ENCODE results near the gene KCNMA1. TPM values are rescaled to one million over a fixed set of nuclear protein-coding genes. Genes with fewer than 3 reads are reported as not detected.

KCNMA1 gene
- total RNA-seq, 1 experiment from 2014 or later = 0.49 TPM

DNA sequence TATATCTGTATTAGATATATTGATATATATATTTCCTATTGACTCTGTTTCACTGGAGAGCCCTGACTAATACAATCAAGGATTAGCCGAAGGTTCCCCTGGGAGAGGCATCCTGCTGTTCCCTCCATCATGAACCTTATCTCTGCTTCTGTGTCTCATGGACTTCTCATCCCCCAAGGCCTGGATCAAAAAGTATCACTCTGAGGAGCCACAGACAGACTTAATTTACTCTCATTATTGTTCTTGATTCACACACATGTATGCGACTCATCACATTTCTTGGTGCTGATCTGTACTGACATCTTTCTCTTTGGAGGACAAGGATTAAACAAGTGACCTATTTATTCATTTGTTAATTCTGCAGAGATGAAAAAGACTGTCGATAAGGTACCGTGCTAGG lies 550.2 kb downstream of the KCNMA1 start:
- H3K4me2 ChIP-seq (ENCODE audit: low read length) = no peak overlapping the region
- CTCF ChIA-PET = no interaction called here
- H3K27me3 ChIP-seq (ENCODE audit: insufficient read depth, low read length) = peaks cover 17% of the 10 kb centered on the region
- intact Hi-C loops (cut with micrococcal nuclease) = no loop called here
- ATAC-seq = no peak
- H3K4me3 ChIP-seq (replicated peaks in 1 of 2; ENCODE audit: low read depth in 1 of 2, low read length in 2 of 2) = no peak overlapping the region
- H3K9ac ChIP-seq (ENCODE audit: low read length) = no peak overlapping the region
- no peaks in the 10 kb centered on the region for H3K9me3 ChIP-seq (ENCODE audit: control insufficient read depth in 1 of 2, insufficient read depth in 1 of 2, low read depth in 1 of 2, low read length in 2 of 2)
- no peaks in the 10 kb centered on the region for H3K36me3 ChIP-seq (ENCODE audit: control insufficient read depth in 1 of 2, insufficient read depth in 2 of 2, low read length in 2 of 2)
- H4K20me1 ChIP-seq (ENCODE audit: insufficient read depth) = no peaks in the 10 kb centered on the region
- RAD21 ChIA-PET (ENCODE audit: low non-redundant PET in 1 of 2, low total read pairs in 2 of 2, uncharacterized antibody in 2 of 2, unreplicated experiment in 2 of 2) = no interaction called here
- no peak overlapping the region for H2AFZ ChIP-seq (ENCODE audit: low read depth, low read length, poor library complexity, severe bottlenecking)
- no peak overlapping the region for H3K27ac ChIP-seq (ENCODE audit: low read depth, low read length)
- no peaks in the 10 kb centered on the region for H3K79me2 ChIP-seq (ENCODE audit: insufficient read depth, low read length)
- POLR2A ChIA-PET = no interaction called here
- DNase-seq (ENCODE audit: low read depth, low spot score) = no peak
- BruUV-seq (replicated peaks) = no TSS peak
- no peaks in the 10 kb centered on the region for H3K4me1 ChIP-seq (ENCODE audit: control insufficient read depth in 1 of 2, insufficient read depth in 2 of 2, low read length in 2 of 2)
- no peak for TF ChIP-seq SRF (IDR thresholded peaks at IDR 0.05; ENCODE audit: low read depth)
- no peak for TF ChIP-seq REST (IDR thresholded peaks at IDR 0.05; ENCODE audit: low read depth)
- TF ChIP-seq CEBPB (IDR thresholded peaks at IDR 0.05; ENCODE audit: low read depth) = no peak
- TF ChIP-seq, protein P1, sequence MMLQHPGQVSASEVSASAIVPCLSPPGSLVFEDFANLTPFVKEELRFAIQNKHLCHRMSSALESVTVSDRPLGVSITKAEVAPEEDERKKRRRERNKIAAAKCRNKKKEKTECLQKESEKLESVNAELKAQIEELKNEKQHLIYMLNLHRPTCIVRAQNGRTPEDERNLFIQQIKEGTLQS (IDR thresholded peaks at IDR 0.05) = no peak
- no peak for TF ChIP-seq SIN3A (IDR thresholded peaks at IDR 0.05; ENCODE audit: low read depth)
- TF ChIP-seq, protein P2, sequence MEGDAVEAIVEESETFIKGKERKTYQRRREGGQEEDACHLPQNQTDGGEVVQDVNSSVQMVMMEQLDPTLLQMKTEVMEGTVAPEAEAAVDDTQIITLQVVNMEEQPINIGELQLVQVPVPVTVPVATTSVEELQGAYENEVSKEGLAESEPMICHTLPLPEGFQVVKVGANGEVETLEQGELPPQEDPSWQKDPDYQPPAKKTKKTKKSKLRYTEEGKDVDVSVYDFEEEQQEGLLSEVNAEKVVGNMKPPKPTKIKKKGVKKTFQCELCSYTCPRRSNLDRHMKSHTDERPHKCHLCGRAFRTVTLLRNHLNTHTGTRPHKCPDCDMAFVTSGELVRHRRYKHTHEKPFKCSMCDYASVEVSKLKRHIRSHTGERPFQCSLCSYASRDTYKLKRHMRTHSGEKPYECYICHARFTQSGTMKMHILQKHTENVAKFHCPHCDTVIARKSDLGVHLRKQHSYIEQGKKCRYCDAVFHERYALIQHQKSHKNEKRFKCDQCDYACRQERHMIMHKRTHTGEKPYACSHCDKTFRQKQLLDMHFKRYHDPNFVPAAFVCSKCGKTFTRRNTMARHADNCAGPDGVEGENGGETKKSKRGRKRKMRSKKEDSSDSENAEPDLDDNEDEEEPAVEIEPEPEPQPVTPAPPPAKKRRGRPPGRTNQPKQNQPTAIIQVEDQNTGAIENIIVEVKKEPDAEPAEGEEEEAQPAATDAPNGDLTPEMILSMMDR (IDR thresholded peaks at IDR 0.05 in 2 of 3, conservative IDR thresholded peaks at IDR 0.05 in 1 of 3; ENCODE audit: borderline replicate concordance in 1 of 3, insufficient read depth in 1 of 3, low read depth in 2 of 3, low read length in 2 of 3) = no peak
- no peak for TF ChIP-seq EGR1 (IDR thresholded peaks at IDR 0.05; ENCODE audit: low read depth)
- no peak for TF ChIP-seq SP1 (IDR thresholded peaks at IDR 0.05; ENCODE audit: low read depth)
- no peaks in the 10 kb centered on the region for H3K9me2 ChIP-seq (ENCODE audit: insufficient read depth)

Measured in HCT116 (cell line).